Stimulated activated CD4-positive, alpha-beta T cell treated with anti-CD3 and anti-CD28 coated beads, Interleukin-1b, Interleukin-23, amount 100 ng/mL, for 4 hours (primary cell): ENCODE measurements around the gene MYOM1.
"Not testable (repeated sequence)": the region's sequence is repeated elsewhere in the genome, so short reads cannot be mapped to it uniquely, and the experiment has no call there.

Source experiments
- DNase-seq, 2 donors: peaks; one replicate each; pipeline ENCODE4 v3.0.0-alpha.2; 2020; ENCODE audit warnings: low read depth in 2 of 2

The MYOM1 gene

GRCh38 chr18:3220868-3221267 lies 1.1 kb upstream of the MYOM1 start:
- not testable (repeated sequence) for DNase-seq

- DNase-seq: no peak
These were observed 532 bp downstream of the MYOM1 start for GRCh38 chr18:3219241-3219630.

GRCh38 chr18:3218819-3219218 lies 949 bp downstream of the MYOM1 start:
- no peak for DNase-seq

GRCh38 chr18:3217948-3218647 lies 1.7 kb downstream of the MYOM1 start:
- DNase-seq: no peak

- no peak for DNase-seq
These were observed 2.8 kb downstream of the MYOM1 start for GRCh38 chr18:3216987-3217386.

GRCh38 chr18:3214855-3215637 lies 4.7 kb downstream of the MYOM1 start:
- DNase-seq: no peak

- no peak for DNase-seq
These were observed 6.3 kb downstream of the MYOM1 start for GRCh38 chr18:3213300-3214059.

GRCh38 chr18:3212657-3213056 lies 7.1 kb downstream of the MYOM1 start:
- DNase-seq: no peak

- DNase-seq: no peak
These were observed 8.4 kb downstream of the MYOM1 start for GRCh38 chr18:3211236-3211992.

GRCh38 chr18:3209859-3210569 lies 9.8 kb downstream of the MYOM1 start:
- DNase-seq: no peak

- no peak for DNase-seq
These were observed 12.2 kb downstream of the MYOM1 start for GRCh38 chr18:3207565-3207964.

GRCh38 chr18:3205239-3205638 lies 14.5 kb downstream of the MYOM1 start:
- no peak for DNase-seq

- DNase-seq: no peak
These were observed 19.7 kb downstream of the MYOM1 start for GRCh38 chr18:3199942-3200645.

GRCh38 chr18:3198260-3198860 lies 21.4 kb downstream of the MYOM1 start:
- DNase-seq: not testable (repeated sequence)

- DNase-seq: no peak
These were observed 24.7 kb downstream of the MYOM1 start for GRCh38 chr18:3194947-3195612.

GRCh38 chr18:3193331-3193730 lies 26.4 kb downstream of the MYOM1 start:
- no peak for DNase-seq

- DNase-seq: no peak
These were observed 27.0 kb downstream of the MYOM1 start for GRCh38 chr18:3192752-3193151.

GRCh38 chr18:3192286-3192685 lies 27.5 kb downstream of the MYOM1 start:
- no peak for DNase-seq

GRCh38 chr18:3190610-3191009 lies 29.2 kb downstream of the MYOM1 start:
- DNase-seq: no peak

- DNase-seq: no peak
These were observed 29.9 kb downstream of the MYOM1 start for GRCh38 chr18:3189884-3190283.
